ENCODE measurements around the gene SAG.

- no peak for TF ChIP-seq CTCF (IDR thresholded peaks at IDR 0.05)
- no peak for TF ChIP-seq POLR2A (IDR thresholded peaks at IDR 0.05)
Observed at GRCh38 chr2:233356546-233357308, 49.1 kb downstream of the SAG start.

Measured in lower leg skin (tissue), 3 donors.